Psoas muscle (tissue), 8 donors: ENCODE results near the gene AGMO. TPM values are rescaled to one million over a fixed set of nuclear protein-coding genes. Genes with fewer than 3 reads are reported as not detected.

ENCODE experiments used
- ATAC-seq, 4 donors: fragments of 200-7000 bp; cut with Tn5 transposase; one replicate each; pipeline ENCODE4 v1.9.1; 2020; ENCODE audit warnings: moderate library complexity in 3 of 4, mild to moderate bottlenecking in 2 of 4
- DNase-seq, 2 donors: peaks; one replicate each; pipeline ENCODE4 v3.0.0-alpha.2; 2020
- H3K27ac ChIP-seq: fragments of 200-600 bp; one replicate; pipeline ENCODE4 v1.8.0; 2022
- H3K27me3 ChIP-seq, 3 donors: fragments of 200-600 bp in 1 of 3; one replicate each; pipeline versions ENCODE4 v1.6.1 to v1.8.0; 2013 to 2022; ENCODE audit warnings: low read length in 2 of 3, mild to moderate bottlenecking in 2 of 3, moderate library complexity in 1 of 3; ENCODE audit not compliant: insufficient read depth in 3 of 3
- H3K36me3 ChIP-seq, 2 donors: fragments of 200-600 bp in 1 of 2; one replicate each; pipeline versions ENCODE4 v1.6.1 to v1.8.0; 2013 to 2022; ENCODE audit warnings: low read depth in 1 of 2, mild to moderate bottlenecking in 1 of 2, moderate library complexity in 1 of 2; ENCODE audit not compliant: insufficient read depth in 1 of 2
- H3K4me1 ChIP-seq: fragments of 200-600 bp; one replicate; pipeline ENCODE4 v1.8.0; 2022
- H3K4me3 ChIP-seq: fragments of 200-600 bp; one replicate; pipeline ENCODE4 v1.8.0; 2022; ENCODE audit warnings: mild to moderate bottlenecking
- H3K9me3 ChIP-seq: fragments of 200-600 bp; one replicate; pipeline ENCODE4 v1.8.0; 2022
- CTCF ChIP-seq: fragments of 200-600 bp; IDR thresholded peaks from one replicate; pipeline ENCODE4 v1.8.0; 2022; ENCODE audit warnings: antibody characterized with exemption
- WGBS, 3 donors: extraction: QIAGEN DNeasy Blood & Tissue Kit; methylation state at CpG; one replicate each; pipeline versions ENCODE4 v1.1.6 to v1.1.7; 2013; 5-methylcytosine and 5-hydroxymethylcytosine counted together
- intact Hi-C, 2 donors: fragments of 100-400 bp; cut with DNase I; formaldehyde crosslinking; loops; one replicate each; pipeline versions ENCODE4 v1.11.0 to v1.14.2; 2022
- polyA plus RNA-seq, 3 donors: library from polyadenylated mRNA; stranded (reverse); fragments of 200-250 nt; gene quantifications; one replicate each; pipeline ENCODE4 v1.2.3, GENCODE V29; 2013
- total RNA-seq, 4 donors: library from RNA; stranded (reverse); fragmentation: NEBNext Ultra II Directional in 2 of 4; extraction: Animal tissue kit (Norgen Biotek cat#: 25700) in 2 of 4; gene quantifications; one replicate each; pipeline versions ENCODE4 v1.2.1 to v1.2.4, GENCODE V29; 2021 to 2023
- donor health status: healthy with polysubstance abuse.
- donor health status: DM: no; HTN: no; CAD: no; lungs with moderate emphysema.
- donor health status: Bipolar disorder and iron deficiency.
- donor health status: healthy.
- donor health status: DM: yes; HTN: yes; CAD: no.
- donor health status: DM: no; HTN: no; CAD: no.
- donor health status: DM: no; HTN: no; CAD: no.
- donor health status: DM: yes; HTN: yes; CAD: no.

AGMO gene
- total and polyA plus RNA-seq, 7 donors, result 0.13 to 0.54 (median 0.36) TPM; not detected in 1

GRCh38 chr7:15352421-15353206 lies 209.2 kb downstream of the AGMO start:
- intact Hi-C loops, result no loop called here
- 58 to 63% (median 60%) methylated on average over 20 of the region's 20 CpGs for WGBS, 3 donors
- H3K27me3 ChIP-seq, result no peaks in the 10 kb centered on the region
- no peaks in the 10 kb centered on the region for H3K4me1 ChIP-seq
- no peaks in the 10 kb centered on the region for H3K36me3 ChIP-seq
- H3K27ac ChIP-seq, result no peak overlapping the region
- TF ChIP-seq CTCF, result no peak
- DNase-seq, result no peak
- no peak for ATAC-seq
- H3K9me3 ChIP-seq, result no peaks in the 10 kb centered on the region
- no peak overlapping the region for H3K4me3 ChIP-seq

- intact Hi-C loops, result no loop called here
Measured at GRCh38 chr7:15345216-15345615, 216.6 kb downstream of the AGMO start.

GRCh38 chr7:15341817-15342216 lies 220.0 kb downstream of the AGMO start:
- Histone ChIP-seq H3K27ac (no peak overlapping the region), H3K4me3 (no peak overlapping the region), H3K27me3 (no peaks in the 10 kb centered on the region), H3K4me1 (no peaks in the 10 kb centered on the region), H3K9me3 (peaks cover 9% of the 10 kb centered on the region), H3K36me3 (no peaks in the 10 kb centered on the region)
- DNase-seq (no peak), ATAC-seq (no peak)
- TF ChIP-seq CTCF, result no peak
- intact Hi-C loops, result no loop called here
- WGBS, 3 donors, result 75 to 90% (median 85%) methylated on average over 4 of the region's 4 CpGs

More at GRCh38 chr7:15345216-15345615, 216.6 kb downstream of the AGMO start:
- WGBS, 3 donors, result 42 to 50% (median 42%) methylated on average over 1 of the region's 1 CpG
- ATAC-seq (no peak), DNase-seq (no peak)
- no peaks in the 10 kb centered on the region for H3K36me3 ChIP-seq
- no peak overlapping the region for H3K27ac ChIP-seq
- no peaks in the 10 kb centered on the region for H3K4me1 ChIP-seq
- H3K27me3 ChIP-seq, result no peaks in the 10 kb centered on the region
- no peak for TF ChIP-seq CTCF
- no peaks in the 10 kb centered on the region for H3K9me3 ChIP-seq
- no peak overlapping the region for H3K4me3 ChIP-seq

- Histone ChIP-seq H3K36me3 (no peaks in the 10 kb centered on the region), H3K4me1 (peaks cover 5% of the 10 kb centered on the region), H3K27ac (no peak overlapping the region), H3K27me3 (no peaks in the 10 kb centered on the region), H3K4me3 (no peak overlapping the region), H3K9me3 (peaks cover 9% of the 10 kb centered on the region)
- 87 to 92% (median 90%) methylated on average over 1 of the region's 1 CpG for WGBS, 3 donors
- ATAC-seq, result no peak
- TF ChIP-seq CTCF, result no peak
- no peak for DNase-seq
- intact Hi-C loops, result no loop called here
Measured at GRCh38 chr7:15336146-15336545, 225.7 kb downstream of the AGMO start.

- Histone ChIP-seq H3K27ac (no peak overlapping the region), H3K4me3 (no peak overlapping the region), H3K4me1 (peaks cover 5% of the 10 kb centered on the region), H3K27me3 (no peaks in the 10 kb centered on the region), H3K36me3 (no peaks in the 10 kb centered on the region), H3K9me3 (peaks cover 9% of the 10 kb centered on the region)
- no peak for DNase-seq
- peak in 1 of 4 donors; percentile 32 for ATAC-seq
- intact Hi-C loops, result no loop called here
- TF ChIP-seq CTCF, result no peak
- WGBS, 3 donors, result 26 to 42% (median 27%) methylated on average over 6 of the region's 6 CpGs
Measured at GRCh38 chr7:15335390-15335789, 226.4 kb downstream of the AGMO start.
